PC-9 (cell line): ENCODE measurements around the gene SLK. TPM values are rescaled to one million over a fixed set of nuclear protein-coding genes. Genes with fewer than 3 reads are reported as not detected.

Source experiments
- BruUV-seq: library from RNA; stranded (reverse); fragments of 400-500 nt; replicated peaks from 2 replicates; lab custom pipeline; 2021; lab: Mats Ljungman, UMichigan
- CTCF ChIA-PET: fragments of 300-600 bp; sonication (Branson Sonifier 250); formaldehyde crosslinking; loops from one replicate; lab custom pipeline; 2022; ENCODE audit warnings: antibody characterized with exemption; lab: Charles Lee
- POLR2A ChIA-PET: fragments of 300-600 bp; sonication (Branson Sonifier 250); formaldehyde crosslinking; loops from one replicate; lab custom pipeline; 2022; ENCODE audit warnings: antibody characterized with exemption; ENCODE audit not compliant: unreplicated experiment; lab: Charles Lee
- DNase-seq, 2 experiments: peaks; one replicate each; pipeline versions ENCODE4 v3.0.0 to v3.0.0-alpha.2; 2015 to 2022; ENCODE audit warnings: mixed read lengths in 1 of 2
- H2AFZ ChIP-seq: fragments of 200-600 bp; sonication (generic); 2 replicates; pipeline ENCODE4 v1.8.1; 2017; ENCODE audit warnings: antibody characterized with exemption
- H3F3A ChIP-seq: fragments of 200-600 bp; sonication (generic); 2 replicates; pipeline ENCODE4 v1.8.1; 2017; ENCODE audit warnings: antibody characterized with exemption, mild to moderate bottlenecking, low read depth; ENCODE audit not compliant: insufficient read depth
- H3K27ac ChIP-seq: fragments of 200-600 bp; sonication (generic); 2 replicates; pipeline ENCODE4 v1.6.1; 2016; ENCODE audit warnings: mixed run types
- H3K27me3 ChIP-seq: fragments of 200-600 bp; sonication (generic); 2 replicates; pipeline ENCODE4 v1.6.1; 2016; ENCODE audit warnings: low read depth, mixed run types; ENCODE audit not compliant: insufficient read depth
- H3K36me3 ChIP-seq: fragments of 200-600 bp; sonication (generic); 2 replicates; pipeline ENCODE4 v1.6.1; 2016; ENCODE audit warnings: low read depth, mixed run types
- H3K4me1 ChIP-seq: fragments of 200-600 bp; sonication (generic); replicated peaks from 2 replicates; pipeline ENCODE4 v1.6.1; 2016; ENCODE audit warnings: mixed run types; ENCODE audit not compliant: insufficient read depth
- H3K4me2 ChIP-seq: fragments of 200-600 bp; sonication (generic); 2 replicates; pipeline ENCODE4 v1.6.1; 2017; ENCODE audit warnings: mixed run types
- H3K4me3 ChIP-seq: fragments of 200-600 bp; sonication (generic); 2 replicates; pipeline ENCODE4 v1.6.1; 2016; ENCODE audit warnings: mixed run types
- H3K79me2 ChIP-seq: fragments of 200-600 bp; sonication (generic); 2 replicates; pipeline ENCODE4 v1.6.1; 2017; ENCODE audit warnings: low read depth, mixed run types
- H3K9me2 ChIP-seq: fragments of 200-600 bp; sonication (generic); 2 replicates; pipeline ENCODE4 v1.8.1; 2017; ENCODE audit warnings: mild to moderate bottlenecking; ENCODE audit not compliant: insufficient read depth
- H3K9me3 ChIP-seq: fragments of 200-600 bp; sonication (generic); 2 replicates; pipeline ENCODE4 v1.8.1; 2016; ENCODE audit warnings: low read depth; ENCODE audit not compliant: insufficient read depth
- H4K20me1 ChIP-seq: fragments of 200-600 bp; sonication (generic); 2 replicates; pipeline ENCODE4 v1.8.1; 2017; ENCODE audit not compliant: insufficient read depth
- EZH2 ChIP-seq: fragments of 200-600 bp; sonication (generic); IDR thresholded peaks from 2 replicates; pipeline ENCODE4 v1.8.0; 2017; ENCODE audit warnings: antibody characterized with exemption, low read depth
- intact Hi-C: fragments of 100-400 bp; cut with micrococcal nuclease; formaldehyde crosslinking; loops from one replicate; pipeline ENCODE4 v1.10.0; 2022; ENCODE audit not compliant: unreplicated experiment
- total RNA-seq: library from RNA; stranded (reverse); gene quantifications from 2 replicates; pipeline ENCODE4 v1.2.3, GENCODE V29; 2021
- TF ChIP-seq, protein P1 (sequence below): fragments of 200-600 bp; sonication (generic); conservative IDR thresholded peaks from 2 replicates; pipeline ENCODE4 v1.6.1; 2017; ENCODE audit warnings: mixed run types, antibody characterized with exemption, mild to moderate bottlenecking, moderate library complexity

SLK gene
- total RNA-seq, 1 experiment from 2014 or later = 30.4 TPM

DNA sequence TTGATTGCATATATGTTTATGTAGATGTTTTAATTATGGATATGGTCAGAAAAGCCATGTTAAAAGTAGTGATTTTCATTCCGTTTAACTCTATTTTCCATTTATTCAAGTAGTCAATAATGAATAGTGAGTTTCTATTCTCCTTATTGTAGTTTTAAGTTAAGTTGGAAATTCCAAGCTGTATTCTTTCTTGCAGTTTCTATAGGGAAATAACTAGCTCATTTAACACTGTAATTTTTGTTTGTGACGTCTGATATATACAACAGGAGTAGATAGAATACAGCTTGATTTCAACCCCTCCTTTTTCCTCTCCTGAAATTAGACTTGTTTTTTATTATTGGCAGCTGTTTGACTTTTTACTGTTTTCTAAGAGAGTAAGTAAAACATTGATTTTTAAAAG is 47.2 kb downstream of the SLK start:
- POLR2A ChIA-PET = no interaction called here
- H3K9me2 ChIP-seq = no peaks in the 10 kb centered on the region
- BruUV-seq = no TSS peak

DNA sequence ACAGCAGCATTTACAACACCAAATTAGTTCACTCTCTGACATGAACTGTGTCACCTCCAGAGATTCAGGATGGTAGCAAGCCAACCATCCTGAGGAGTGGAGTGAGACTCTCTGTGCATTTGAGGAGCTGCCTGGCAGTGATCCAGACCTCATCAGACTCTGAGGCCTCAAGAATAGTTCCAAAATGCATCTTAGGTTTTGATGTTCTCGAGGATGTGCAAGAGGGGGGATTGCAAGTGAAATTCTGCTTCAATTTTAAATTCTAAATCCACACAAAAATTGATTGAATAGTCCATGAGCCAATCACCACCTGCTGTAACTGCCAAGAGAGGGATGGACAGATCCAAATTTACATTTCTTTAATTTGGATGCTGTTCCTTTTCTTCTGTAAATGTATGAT is 49.7 kb downstream of the SLK start:
- Histone ChIP-seq H3K9me2 (no peaks in the 10 kb centered on the region), H3K4me3 (no peak overlapping the region), H2AFZ (no peak overlapping the region), H3K27me3 (no peaks in the 10 kb centered on the region), H3K4me1 (no peaks in the 10 kb centered on the region), H3K79me2 (no peaks in the 10 kb centered on the region), H3K9me3 (no peaks in the 10 kb centered on the region), H3K36me3 (peaks cover 17% of the 10 kb centered on the region), H3F3A (no peaks in the 10 kb centered on the region; the same call in 1 of the 2 replicates), H4K20me1 (no peaks in the 10 kb centered on the region), H3K4me2 (no peak overlapping the region), H3K27ac (no peak overlapping the region)
- DNase-seq = no peak
- CTCF ChIA-PET = no interaction called here
- intact Hi-C loops = no loop called here
- POLR2A ChIA-PET = no interaction called here
- TF ChIP-seq, protein P1, sequence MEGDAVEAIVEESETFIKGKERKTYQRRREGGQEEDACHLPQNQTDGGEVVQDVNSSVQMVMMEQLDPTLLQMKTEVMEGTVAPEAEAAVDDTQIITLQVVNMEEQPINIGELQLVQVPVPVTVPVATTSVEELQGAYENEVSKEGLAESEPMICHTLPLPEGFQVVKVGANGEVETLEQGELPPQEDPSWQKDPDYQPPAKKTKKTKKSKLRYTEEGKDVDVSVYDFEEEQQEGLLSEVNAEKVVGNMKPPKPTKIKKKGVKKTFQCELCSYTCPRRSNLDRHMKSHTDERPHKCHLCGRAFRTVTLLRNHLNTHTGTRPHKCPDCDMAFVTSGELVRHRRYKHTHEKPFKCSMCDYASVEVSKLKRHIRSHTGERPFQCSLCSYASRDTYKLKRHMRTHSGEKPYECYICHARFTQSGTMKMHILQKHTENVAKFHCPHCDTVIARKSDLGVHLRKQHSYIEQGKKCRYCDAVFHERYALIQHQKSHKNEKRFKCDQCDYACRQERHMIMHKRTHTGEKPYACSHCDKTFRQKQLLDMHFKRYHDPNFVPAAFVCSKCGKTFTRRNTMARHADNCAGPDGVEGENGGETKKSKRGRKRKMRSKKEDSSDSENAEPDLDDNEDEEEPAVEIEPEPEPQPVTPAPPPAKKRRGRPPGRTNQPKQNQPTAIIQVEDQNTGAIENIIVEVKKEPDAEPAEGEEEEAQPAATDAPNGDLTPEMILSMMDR = no peak
- TF ChIP-seq EZH2 = no peak
- no TSS peak for BruUV-seq

More for the DNA sequence above, 47.2 kb downstream of the SLK start:
- Histone ChIP-seq H4K20me1 (no peaks in the 10 kb centered on the region), H3F3A (no peaks in the 10 kb centered on the region; the same call in 1 of the 2 replicates), H3K36me3 (peaks cover 7% of the 10 kb centered on the region; the same call in 1 of the 2 replicates), H2AFZ (no peak overlapping the region), H3K4me2 (no peak overlapping the region), H3K4me3 (no peak overlapping the region), H3K27me3 (no peaks in the 10 kb centered on the region), H3K9me3 (no peaks in the 10 kb centered on the region), H3K4me1 (no peaks in the 10 kb centered on the region), H3K79me2 (no peaks in the 10 kb centered on the region), H3K27ac (no peak overlapping the region)
- DNase-seq = no peak
- no peak for TF ChIP-seq EZH2
- TF ChIP-seq, protein P1 = no peak
- intact Hi-C loops = no loop called here
- CTCF ChIA-PET = no interaction called here

DNA sequence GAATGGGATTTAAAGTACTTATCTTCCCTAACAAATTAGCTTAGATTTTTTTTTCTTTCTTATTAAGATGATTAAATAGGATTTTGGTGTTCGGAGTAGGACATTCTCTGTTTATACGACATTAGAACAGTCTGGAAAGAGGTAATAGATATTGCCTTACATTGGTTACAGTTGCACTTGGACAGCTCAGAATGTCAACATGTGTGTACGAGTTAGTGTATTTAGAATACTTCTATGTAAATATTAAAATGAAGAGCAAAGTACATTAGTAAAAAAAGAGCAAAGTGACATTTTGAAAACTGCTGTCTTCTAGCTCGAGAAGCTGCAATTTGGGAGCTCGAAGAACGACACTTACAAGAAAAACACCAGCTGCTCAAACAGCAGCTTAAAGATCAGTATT is 51.5 kb downstream of the SLK start:
- ChIA-PET CTCF (no interaction called here), POLR2A (no interaction called here)
- TF ChIP-seq EZH2 = no peak

DNA sequence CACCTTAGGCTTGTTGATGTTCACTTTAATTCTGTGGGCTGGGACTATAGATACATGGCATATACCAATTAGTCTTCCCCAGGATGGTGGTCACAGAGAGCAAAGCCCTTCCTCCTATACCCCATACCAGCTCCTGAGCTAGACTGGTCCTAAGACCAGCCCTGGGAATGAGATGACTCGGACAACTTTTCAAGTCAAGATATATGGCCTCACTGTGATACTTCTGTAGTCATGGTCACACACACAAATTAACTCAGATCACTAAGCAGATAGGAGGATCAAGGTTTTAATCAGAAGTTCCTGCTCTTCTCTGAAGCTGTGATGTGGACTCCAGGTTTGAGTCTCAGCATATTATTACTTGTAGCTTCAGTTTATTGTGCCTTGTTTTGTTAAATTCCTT is 53.1 kb downstream of the SLK start:
- no peak overlapping the region for H3K27ac ChIP-seq
- CTCF ChIA-PET = no interaction called here
- no TSS peak for BruUV-seq
- POLR2A ChIA-PET = no interaction called here
- H3K9me3 ChIP-seq = no peaks in the 10 kb centered on the region
- H4K20me1 ChIP-seq = no peaks in the 10 kb centered on the region
- H3K4me1 ChIP-seq = no peaks in the 10 kb centered on the region
- no peak for DNase-seq
- H2AFZ ChIP-seq = no peak overlapping the region
- H3K4me2 ChIP-seq = no peak overlapping the region
- no peaks in the 10 kb centered on the region for H3K27me3 ChIP-seq
- TF ChIP-seq, protein P1 = no peak
- no peak for TF ChIP-seq EZH2
- H3K79me2 ChIP-seq = no peaks in the 10 kb centered on the region
- no peaks in the 10 kb centered on the region; the same call in 1 of the 2 replicates for H3F3A ChIP-seq
- intact Hi-C loops = loop anchor here (10.0 kb wide), 1 partner anchor 135 kb away; no protein-coding TSS in a partner anchor
- no peaks in the 10 kb centered on the region for H3K9me2 ChIP-seq
- no peak overlapping the region for H3K4me3 ChIP-seq
- peaks cover 19% of the 10 kb centered on the region for H3K36me3 ChIP-seq

More for the DNA sequence above, 51.5 kb downstream of the SLK start:
- H3K36me3 ChIP-seq = peaks cover 19% of the 10 kb centered on the region
- no peak overlapping the region for H3K4me3 ChIP-seq
- H3K79me2 ChIP-seq = no peaks in the 10 kb centered on the region
- no peak for DNase-seq
- no peak overlapping the region for H2AFZ ChIP-seq
- no peak overlapping the region for H3K4me2 ChIP-seq
- no peaks in the 10 kb centered on the region for H3K4me1 ChIP-seq
- BruUV-seq = no TSS peak
- no peaks in the 10 kb centered on the region for H4K20me1 ChIP-seq
- H3K27ac ChIP-seq = no peak overlapping the region
- H3F3A ChIP-seq = no peaks in the 10 kb centered on the region; the same call in 1 of the 2 replicates
- H3K27me3 ChIP-seq = no peaks in the 10 kb centered on the region
- intact Hi-C loops = no loop called here
- H3K9me2 ChIP-seq = no peaks in the 10 kb centered on the region
- H3K9me3 ChIP-seq = no peaks in the 10 kb centered on the region
